KOPT-K1 (cell line): ENCODE measurements around the gene ACAP2.
"Not testable (repeated sequence)": the region's sequence is repeated elsewhere in the genome, so short reads cannot be mapped to it uniquely, and the experiment has no call there.

Experiments used
- H3K27ac ChIP-seq: fragments of 200-600 bp; sonication (generic); 2 replicates; pipeline ENCODE4 v1.5.1; 2016; ENCODE audit warnings: antibody characterized with exemption, mild to moderate bottlenecking, low read depth, low read length; ENCODE audit not compliant: poor library complexity, severe bottlenecking
- H3K36me3 ChIP-seq: fragments of 200-600 bp; sonication (generic); 2 replicates; pipeline ENCODE4 v1.5.1; 2017; ENCODE audit warnings: antibody characterized with exemption, mild to moderate bottlenecking, low read length, moderate library complexity; ENCODE audit not compliant: insufficient read depth
- H3K9me3 ChIP-seq: fragments of 200-600 bp; sonication (generic); 2 replicates; pipeline ENCODE4 v1.5.1; 2017; ENCODE audit warnings: antibody characterized with exemption, low read length, mild to moderate bottlenecking; ENCODE audit not compliant: insufficient read depth, poor library complexity, severe bottlenecking

The ACAP2 gene, protein sequence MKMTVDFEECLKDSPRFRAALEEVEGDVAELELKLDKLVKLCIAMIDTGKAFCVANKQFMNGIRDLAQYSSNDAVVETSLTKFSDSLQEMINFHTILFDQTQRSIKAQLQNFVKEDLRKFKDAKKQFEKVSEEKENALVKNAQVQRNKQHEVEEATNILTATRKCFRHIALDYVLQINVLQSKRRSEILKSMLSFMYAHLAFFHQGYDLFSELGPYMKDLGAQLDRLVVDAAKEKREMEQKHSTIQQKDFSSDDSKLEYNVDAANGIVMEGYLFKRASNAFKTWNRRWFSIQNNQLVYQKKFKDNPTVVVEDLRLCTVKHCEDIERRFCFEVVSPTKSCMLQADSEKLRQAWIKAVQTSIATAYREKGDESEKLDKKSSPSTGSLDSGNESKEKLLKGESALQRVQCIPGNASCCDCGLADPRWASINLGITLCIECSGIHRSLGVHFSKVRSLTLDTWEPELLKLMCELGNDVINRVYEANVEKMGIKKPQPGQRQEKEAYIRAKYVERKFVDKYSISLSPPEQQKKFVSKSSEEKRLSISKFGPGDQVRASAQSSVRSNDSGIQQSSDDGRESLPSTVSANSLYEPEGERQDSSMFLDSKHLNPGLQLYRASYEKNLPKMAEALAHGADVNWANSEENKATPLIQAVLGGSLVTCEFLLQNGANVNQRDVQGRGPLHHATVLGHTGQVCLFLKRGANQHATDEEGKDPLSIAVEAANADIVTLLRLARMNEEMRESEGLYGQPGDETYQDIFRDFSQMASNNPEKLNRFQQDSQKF

DNA sequence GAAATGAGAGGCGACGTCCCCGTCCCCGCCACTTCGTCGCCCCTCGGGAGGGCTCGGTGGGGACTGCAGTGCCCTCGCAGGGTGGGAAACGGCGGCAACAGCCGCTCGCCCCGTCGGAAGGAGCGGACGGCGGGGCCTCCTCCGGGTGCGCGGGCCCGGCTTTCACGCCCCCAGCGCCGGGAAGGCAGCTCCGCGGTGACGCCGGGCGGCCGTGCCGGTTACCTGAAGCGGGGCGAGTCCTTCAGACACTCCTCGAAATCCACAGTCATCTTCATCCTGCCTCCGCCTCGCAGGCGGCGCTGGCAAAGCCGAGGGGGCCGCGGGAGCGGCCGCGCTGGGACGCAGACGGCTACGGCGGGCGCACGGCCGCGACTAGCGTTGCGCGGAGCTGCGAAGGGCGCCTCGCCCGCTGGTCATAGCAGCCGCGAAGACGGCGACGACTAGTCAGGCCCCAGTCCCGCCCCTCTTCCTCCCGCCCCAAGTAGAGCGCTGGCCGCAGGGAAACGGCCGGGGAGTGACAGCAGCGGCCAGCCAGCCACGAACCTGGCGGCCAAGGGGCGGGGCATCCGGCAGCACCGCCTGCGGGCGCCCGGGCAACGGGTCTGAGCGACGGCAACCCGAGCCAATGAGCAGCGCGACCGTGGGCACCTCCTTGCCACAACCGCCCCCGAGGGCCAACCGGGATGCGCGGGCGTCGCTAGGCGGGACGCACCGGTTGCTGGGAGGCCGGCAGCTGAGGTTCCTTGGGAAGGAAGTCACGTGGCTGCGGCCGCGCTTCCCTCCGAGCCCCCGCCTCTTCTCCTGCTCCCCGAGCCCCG lies at the start of gene ACAP2:
Gene ACAP2, minus strand, starts transcription at position 448 of the 818 bp plus-strand sequence. Its CDS starts 173 bp downstream, at position 275.
- H3K36me3 ChIP-seq = no peaks in the 10 kb centered on the region
- no peaks in the 10 kb centered on the region for H3K9me3 ChIP-seq
- peak within 1 kb of the TSS; percentile 87 for H3K27ac ChIP-seq

DNA sequence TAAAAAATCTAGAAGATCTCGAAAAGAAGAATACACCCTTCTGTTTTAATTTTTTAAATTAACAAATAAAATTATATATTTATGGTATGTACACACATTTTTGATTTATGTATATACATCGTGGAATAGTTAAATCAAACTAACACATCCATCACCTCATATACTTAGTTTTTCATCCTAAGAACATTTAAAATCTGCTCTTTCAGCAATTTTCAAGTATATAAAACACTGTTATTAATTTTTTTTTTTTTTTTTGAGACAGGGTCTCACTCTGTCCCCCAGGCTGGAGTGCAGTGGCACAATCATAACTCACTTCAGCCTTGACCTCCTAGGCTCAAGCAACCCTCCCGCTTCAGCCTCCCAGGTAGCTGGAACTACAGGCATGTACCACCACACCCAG lies 32.8 kb upstream of the ACAP2 start:
- Histone ChIP-seq H3K27ac (no peak overlapping the region), H3K9me3 (no peaks in the 10 kb centered on the region), H3K36me3 (no peaks in the 10 kb centered on the region)

- not testable (repeated sequence) for H3K27ac ChIP-seq, H3K9me3 ChIP-seq, H3K36me3 ChIP-seq
Measured at GRCh38 chr3:195475116-195475515, 32.3 kb upstream of the ACAP2 start.

DNA sequence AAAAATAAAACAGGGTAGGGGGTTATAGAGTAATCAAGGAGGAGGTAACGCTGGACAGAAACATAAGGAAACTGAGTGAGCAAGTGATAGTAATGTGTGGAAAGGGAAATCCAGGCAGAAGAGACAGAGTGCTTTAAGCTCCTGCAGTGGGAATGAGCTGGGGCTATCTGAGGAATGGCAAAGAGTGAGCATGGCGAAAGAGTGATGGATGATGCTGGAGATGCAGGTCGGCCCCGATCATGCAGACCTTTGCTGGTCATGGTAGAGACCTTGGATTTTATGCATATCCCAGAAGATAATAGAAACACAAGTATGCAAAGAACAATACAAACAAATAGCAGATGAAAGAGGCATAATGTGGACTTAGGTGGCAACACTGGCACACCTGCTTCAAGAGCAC lies 26.0 kb upstream of the ACAP2 start:
- Histone ChIP-seq H3K9me3 (peaks cover 14% of the 10 kb centered on the region), H3K27ac (no peak overlapping the region), H3K36me3 (no peaks in the 10 kb centered on the region)

DNA sequence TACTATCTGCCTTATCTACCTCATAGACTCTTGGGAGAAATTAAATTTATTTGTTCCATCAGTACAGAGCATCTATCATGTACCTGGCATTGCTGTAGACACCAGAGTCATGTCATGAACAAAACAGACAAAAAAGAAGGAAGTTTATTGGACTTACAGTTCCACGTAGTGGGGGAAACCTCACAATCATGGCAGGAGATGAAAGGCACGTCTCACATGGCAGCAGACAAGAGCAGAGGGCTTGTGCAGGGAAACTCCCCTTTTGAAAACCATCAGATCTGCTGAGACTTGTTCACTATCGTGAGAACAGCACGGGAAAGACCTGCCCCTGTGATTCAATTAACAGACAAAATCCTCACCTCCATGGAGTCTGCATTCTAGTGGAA lies 25.6 kb upstream of the ACAP2 start:
- no peaks in the 10 kb centered on the region for H3K36me3 ChIP-seq
- H3K9me3 ChIP-seq = peaks cover 14% of the 10 kb centered on the region
- no peak overlapping the region for H3K27ac ChIP-seq

DNA sequence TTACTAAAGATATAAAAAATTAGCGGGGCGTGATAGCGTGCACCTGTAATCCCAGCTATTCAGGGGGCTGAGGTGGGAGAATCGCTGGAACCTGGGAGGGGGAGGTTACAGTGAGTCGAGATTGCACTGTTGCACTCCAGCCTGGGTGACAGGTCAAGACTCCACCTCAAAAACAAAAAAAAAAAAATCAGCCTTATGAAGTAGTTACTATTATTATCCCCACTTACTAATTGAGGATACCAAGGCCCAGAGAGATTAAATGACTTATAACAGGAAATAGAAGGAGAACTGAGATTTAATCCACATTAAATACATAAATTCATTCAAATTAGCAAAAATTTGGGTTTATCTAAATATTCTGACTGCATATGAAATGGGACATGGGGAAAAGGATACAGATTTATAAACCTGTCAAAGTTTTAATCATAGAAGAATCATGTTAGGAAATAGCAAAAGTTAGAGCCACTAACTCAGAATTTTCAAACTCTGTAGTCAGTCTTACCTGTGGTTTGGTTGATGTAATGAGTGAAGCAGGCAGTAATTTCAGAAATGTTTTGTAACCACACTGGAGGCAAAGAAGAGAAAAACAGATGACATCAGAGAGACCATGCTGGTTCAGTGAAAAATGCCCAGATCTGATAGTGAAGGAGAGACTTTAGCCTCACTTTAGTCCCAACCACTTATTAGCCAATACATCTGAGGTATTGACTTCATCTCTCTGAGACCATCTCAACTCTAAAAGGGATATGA lies 25.0 kb upstream of the ACAP2 start:
- Histone ChIP-seq H3K36me3 (no peaks in the 10 kb centered on the region), H3K9me3 (peaks cover 14% of the 10 kb centered on the region), H3K27ac (no peak overlapping the region)

GRCh38 chr3:195466251-195466650 lies 23.4 kb upstream of the ACAP2 start:
- Histone ChIP-seq H3K9me3 (peaks cover 14% of the 10 kb centered on the region), H3K36me3 (no peaks in the 10 kb centered on the region), H3K27ac (no peak overlapping the region)

GRCh38 chr3:195462922-195463321 lies 20.1 kb upstream of the ACAP2 start:
- H3K9me3 ChIP-seq, H3K27ac ChIP-seq, H3K36me3 ChIP-seq: not testable (repeated sequence)

DNA sequence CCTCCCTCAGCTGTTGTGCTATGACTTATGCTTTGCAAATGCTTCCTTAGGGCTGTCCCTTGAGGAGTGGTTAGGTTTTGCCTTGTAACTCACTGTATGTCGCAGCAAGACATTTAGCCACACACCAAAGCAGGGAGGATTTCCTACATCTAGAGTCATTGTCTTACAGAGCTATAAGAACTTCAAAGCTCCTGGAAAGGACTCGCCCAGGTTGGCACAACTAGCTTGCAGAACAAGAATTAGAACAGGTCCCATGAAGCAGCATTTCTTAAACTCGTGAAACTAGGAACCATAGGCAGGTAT lies 19.4 kb upstream of the ACAP2 start:
- no peak overlapping the region for H3K27ac ChIP-seq
- no peaks in the 10 kb centered on the region for H3K9me3 ChIP-seq
- no peaks in the 10 kb centered on the region for H3K36me3 ChIP-seq

- H3K36me3 ChIP-seq = no peaks in the 10 kb centered on the region
- H3K27ac ChIP-seq = no peak overlapping the region
- no peaks in the 10 kb centered on the region for H3K9me3 ChIP-seq
Measured at GRCh38 chr3:195461594-195462307, 18.9 kb upstream of the ACAP2 start.

GRCh38 chr3:195460091-195460713 lies 17.4 kb upstream of the ACAP2 start:
- Histone ChIP-seq H3K9me3 (no peaks in the 10 kb centered on the region), H3K27ac (no peak overlapping the region), H3K36me3 (no peaks in the 10 kb centered on the region)

GRCh38 chr3:195458316-195458717 lies 15.5 kb upstream of the ACAP2 start:
- Histone ChIP-seq H3K36me3 (no peaks in the 10 kb centered on the region), H3K27ac (peak overlapping the region; percentile 62), H3K9me3 (no peaks in the 10 kb centered on the region)

- no peaks in the 10 kb centered on the region for H3K9me3 ChIP-seq
- no peak overlapping the region for H3K27ac ChIP-seq
- no peaks in the 10 kb centered on the region for H3K36me3 ChIP-seq
Measured at GRCh38 chr3:195455789-195456188, 13.0 kb upstream of the ACAP2 start.

- no peaks in the 10 kb centered on the region for H3K36me3 ChIP-seq
Measured at GRCh38 chr3:195453236-195453635, 10.4 kb upstream of the ACAP2 start.

More at GRCh38 chr3:195453236-195453635, 10.4 kb upstream of the ACAP2 start:
- H3K9me3 ChIP-seq = no peaks in the 10 kb centered on the region
- peak overlapping the region; percentile 53 for H3K27ac ChIP-seq
